Body of pancreas (tissue), 4 donors: ENCODE results near the gene CADM2. TPM values are rescaled to one million over a fixed set of nuclear protein-coding genes. Genes with fewer than 3 reads are reported as not detected.

Experiments used
- ATAC-seq: fragments of 150-250 bp; one replicate; pipeline ENCODE4 v1.9.1; 2016
- DNase-seq, 4 donors: peaks; one replicate each; pipeline ENCODE4 v3.0.0-alpha.2; 2019
- H3K27ac ChIP-seq, 4 donors: fragments of 200-600 bp; sonication (generic); 1 replicate in 3 of 4; 2 replicates in 1 of 4; pipeline versions ENCODE4 v1.5.1 to v1.6.1; 2016 to 2019; ENCODE audit warnings: mild to moderate bottlenecking in 1 of 4, mixed read lengths in 1 of 4, moderate library complexity in 1 of 4
- H3K27me3 ChIP-seq, 2 donors: fragments of 200-600 bp; sonication (generic); one replicate each; pipeline ENCODE4 v1.6.0; 2016; ENCODE audit warnings: mild to moderate bottlenecking in 1 of 2
- H3K36me3 ChIP-seq, 2 donors: fragments of 200-600 bp; sonication (generic); replicated peaks in 1 of 2; 2 replicates each; pipeline ENCODE4 v1.5.1; 2016; ENCODE audit warnings: low read depth in 2 of 2; ENCODE audit not compliant: insufficient read depth in 1 of 2
- H3K4me1 ChIP-seq: fragments of 200-600 bp; sonication (generic); one replicate; pipeline ENCODE4 v1.6.0; 2016
- H3K4me3 ChIP-seq, 2 donors: fragments of 200-600 bp; sonication (generic); 1 replicate in 1 of 2; 2 replicates in 1 of 2; pipeline ENCODE4 v1.5.1; 2016 to 2019
- H3K9me3 ChIP-seq, 3 donors: fragments of 200-600 bp; sonication (generic); 1 replicate in 2 of 3; 2 replicates in 1 of 3; pipeline ENCODE4 v1.5.1; 2016
- CTCF ChIP-seq, 7 experiments: fragments of 450-650 bp in 4 of 7; fragments of 200-600 bp in 3 of 7; sonication (generic) in 3 of 7; IDR thresholded peaks; one replicate each; pipeline ENCODE4 v1.5.1; 2016 to 2019; ENCODE audit warnings: antibody characterized with exemption in 7 of 7
- POLR2A ChIP-seq, 3 donors: fragments of 450-650 bp; IDR thresholded peaks; one replicate each; pipeline ENCODE4 v1.6.1; 2016; ENCODE audit warnings: antibody characterized with exemption in 3 of 3, mild to moderate bottlenecking in 2 of 3
- WGBS, 2 donors: methylation state at CpG; one replicate each; pipeline ENCODE4 v1.1.5; 2017; 5-methylcytosine and 5-hydroxymethylcytosine counted together
- intact Hi-C: fragments of 100-400 bp; cut with DNase I; formaldehyde crosslinking; loops from one replicate; pipeline ENCODE4 v1.15.1; 2023
- total RNA-seq, 2 donors: library from RNA; depleted of rRNA; stranded (reverse); fragments of >200 nt; gene quantifications; one replicate each; pipeline ENCODE4 v1.1.0, GENCODE V29; 2016

The CADM2 gene
- total RNA-seq, 2 donors from 2014 or later = 0.26 to 1.3 TPM

GRCh38 chr3:85377115-85377514 is 418.3 kb downstream of the CADM2 start:
- 30 to 32% methylated on average over 3 of the region's 3 CpGs for WGBS, 2 donors

GRCh38 chr3:85384372-85384771 is 425.6 kb downstream of the CADM2 start:
- no peaks in the 10 kb centered on the region for H3K27me3 ChIP-seq
- H3K4me3 ChIP-seq = no peak overlapping the region
- no peaks in the 10 kb centered on the region for H3K4me1 ChIP-seq
- intact Hi-C loops = no loop called here
- ATAC-seq (no peak), DNase-seq (no peak)
- no peak for TF ChIP-seq POLR2A (IDR thresholded peaks at IDR 0.05)
- H3K27ac ChIP-seq = no peak overlapping the region
- no peaks in the 10 kb centered on the region for H3K9me3 ChIP-seq
- WGBS, 2 donors = 91% methylated on average over 13 of the region's 13 CpGs
- no peaks in the 10 kb centered on the region for H3K36me3 ChIP-seq

More at GRCh38 chr3:85377115-85377514, 418.3 kb downstream of the CADM2 start:
- TF ChIP-seq CTCF (IDR thresholded peaks at IDR 0.05) = no peak
- no peak for TF ChIP-seq POLR2A (IDR thresholded peaks at IDR 0.05)
- Histone ChIP-seq H3K36me3 (no peaks in the 10 kb centered on the region), H3K4me1 (no peaks in the 10 kb centered on the region), H3K27me3 (no peaks in the 10 kb centered on the region), H3K27ac (no peak overlapping the region), H3K9me3 (no peaks in the 10 kb centered on the region), H3K4me3 (no peak overlapping the region)
- no peak for DNase-seq
- ATAC-seq = no peak
- intact Hi-C loops = no loop called here

- Histone ChIP-seq H3K4me3 (no peak overlapping the region), H3K4me1 (no peaks in the 10 kb centered on the region), H3K36me3 (no peaks in the 10 kb centered on the region), H3K9me3 (no peaks in the 10 kb centered on the region), H3K27me3 (no peaks in the 10 kb centered on the region), H3K27ac (no peak overlapping the region)
- TF ChIP-seq CTCF (IDR thresholded peaks at IDR 0.05) (no peak), POLR2A (IDR thresholded peaks at IDR 0.05) (no peak)
- no peak for ATAC-seq
- intact Hi-C loops = no loop called here
- 73 to 76% methylated on average over 6 of the region's 6 CpGs for WGBS, 2 donors
- DNase-seq = no peak
These were observed 429.2 kb downstream of the CADM2 start for GRCh38 chr3:85387913-85388505.

- Histone ChIP-seq H3K4me3 (no peak overlapping the region), H3K9me3 (no peaks in the 10 kb centered on the region), H3K27ac (no peak overlapping the region), H3K27me3 (no peaks in the 10 kb centered on the region), H3K36me3 (no peaks in the 10 kb centered on the region), H3K4me1 (no peaks in the 10 kb centered on the region)
- ATAC-seq (no peak), DNase-seq (no peak)
- no peak for TF ChIP-seq CTCF (IDR thresholded peaks at IDR 0.05)
- TF ChIP-seq POLR2A (IDR thresholded peaks at IDR 0.05) = no peak
- 24 to 50% methylated on average over 1 of the region's 1 CpG for WGBS, 2 donors
- intact Hi-C loops = no loop called here
These were observed 435.6 kb downstream of the CADM2 start for GRCh38 chr3:85394424-85394823.

GRCh38 chr3:85397434-85397833 is 438.6 kb downstream of the CADM2 start:
- H3K4me1 ChIP-seq = no peaks in the 10 kb centered on the region
- WGBS, 2 donors = 62 to 78% methylated on average over 2 of the region's 2 CpGs
- no peak overlapping the region for H3K4me3 ChIP-seq
- TF ChIP-seq CTCF (IDR thresholded peaks at IDR 0.05) = no peak
- TF ChIP-seq POLR2A (IDR thresholded peaks at IDR 0.05) = no peak
- no peaks in the 10 kb centered on the region for H3K9me3 ChIP-seq
- no peak overlapping the region for H3K27ac ChIP-seq
- DNase-seq = no peak
- H3K27me3 ChIP-seq = no peaks in the 10 kb centered on the region
- intact Hi-C loops = no loop called here
- no peaks in the 10 kb centered on the region for H3K36me3 ChIP-seq
- no peak for ATAC-seq
